SK-N-MC (cell line): ENCODE measurements around the gene CFAP61.
"Not testable (repeated sequence)": the region's sequence is repeated elsewhere in the genome, so short reads cannot be mapped to it uniquely, and the experiment has no call there.

Experiments
- DNase-seq: peaks from one replicate; pipeline ENCODE4 v3.0.0-alpha.2; 2011; ENCODE audit warnings: low read depth, low spot score
- H3K27ac ChIP-seq: fragments of 200-600 bp; sonication (generic); 2 replicates; pipeline ENCODE4 v1.5.1; 2016; ENCODE audit warnings: mixed run types
- H3K36me3 ChIP-seq: fragments of 200-600 bp; sonication (generic); 2 replicates; pipeline ENCODE4 v1.6.1; 2017; ENCODE audit warnings: antibody characterized with exemption, low read length, mixed read lengths; ENCODE audit not compliant: insufficient read depth
- H3K4me3 ChIP-seq: fragments of 200-600 bp; sonication (generic); 2 replicates; pipeline ENCODE4 v1.5.1; 2016
- H3K9ac ChIP-seq: fragments of 200-600 bp; sonication (generic); 2 replicates; pipeline ENCODE4 v1.8.0; 2017; ENCODE audit warnings: mixed run types, mixed read lengths; ENCODE audit not compliant: insufficient read length
- H3K9me3 ChIP-seq: fragments of 200-600 bp; sonication (generic); 2 replicates; pipeline ENCODE4 v1.6.1; 2017; ENCODE audit warnings: low read depth, mild to moderate bottlenecking, antibody characterized with exemption, low read length, moderate library complexity, mixed read lengths
- EZH2 ChIP-seq: fragments of 200-600 bp; sonication (generic); IDR thresholded peaks from one replicate; pipeline ENCODE4 v1.6.1; 2017; ENCODE audit warnings: antibody characterized with exemption
- FOXP2 ChIP-seq: optimal IDR thresholded peaks from 2 replicates; pipeline ENCODE3; 2011; ENCODE audit warnings: mild to moderate bottlenecking, moderate library complexity; ENCODE audit not compliant: insufficient read depth; ENCODE audit errors: extremely low read length, control extremely low read depth
- POLR2AphosphoS5 ChIP-seq: IDR thresholded peaks from 2 replicates; pipeline ENCODE4 v1.6.1; 2012; ENCODE audit warnings: mild to moderate bottlenecking, low read depth, low read length, borderline replicate concordance

The CFAP61 gene

DNA sequence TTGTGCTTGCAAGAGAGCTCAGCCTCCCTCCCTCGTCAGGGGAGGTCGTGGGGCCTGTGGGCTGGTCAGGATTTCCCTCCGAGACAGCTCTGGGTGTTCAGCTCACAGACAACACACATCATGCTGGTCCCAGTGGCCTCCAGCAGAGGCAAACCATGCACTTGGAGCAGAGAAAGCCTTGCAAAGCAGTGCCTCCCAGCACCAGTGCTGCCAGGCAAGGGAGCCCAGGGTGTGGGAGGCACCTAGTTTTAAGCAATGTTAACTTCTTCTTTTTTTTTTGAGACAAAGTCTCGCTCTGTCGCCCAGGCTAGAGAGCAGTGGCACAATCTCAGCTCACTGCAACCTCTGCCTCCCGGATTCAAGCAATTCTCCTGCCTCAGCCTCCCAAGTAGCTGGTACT is 281.5 kb downstream of the CFAP61 start:
- H3K4me3 ChIP-seq: no peak overlapping the region
- TF ChIP-seq EZH2 (no peak), POLR2AphosphoS5 (no peak), FOXP2 (no peak)
- no peaks in the 10 kb centered on the region for H3K36me3 ChIP-seq
- no peaks in the 10 kb centered on the region for H3K9me3 ChIP-seq
- H3K27ac ChIP-seq: no peak overlapping the region
- no peak overlapping the region for H3K9ac ChIP-seq
- DNase-seq: no peak

DNA sequence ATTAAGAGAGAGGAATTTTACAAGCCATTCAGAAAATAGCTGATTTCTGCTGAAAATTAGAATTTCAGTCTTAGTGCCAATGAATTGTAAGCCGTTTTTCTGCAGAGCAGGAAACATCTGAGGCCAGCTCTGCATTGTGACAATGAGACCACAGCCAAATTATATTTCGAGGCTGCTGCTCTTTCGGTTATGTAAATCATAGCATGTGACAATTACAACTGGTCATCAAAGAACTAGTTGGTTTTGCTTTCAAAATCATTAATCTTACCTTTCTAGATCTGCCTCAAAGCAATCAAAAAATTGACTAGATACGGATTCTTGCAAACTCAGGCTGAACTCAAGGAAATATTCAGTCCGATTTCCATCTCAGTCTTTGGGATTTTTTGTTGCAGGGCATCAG is 282.2 kb downstream of the CFAP61 start:
- TF ChIP-seq POLR2AphosphoS5: no peak
- no peak for TF ChIP-seq EZH2
- H3K9ac ChIP-seq: no peak overlapping the region
- no peak for DNase-seq
- no peaks in the 10 kb centered on the region for H3K36me3 ChIP-seq
- no peaks in the 10 kb centered on the region for H3K9me3 ChIP-seq
- no peak overlapping the region for H3K4me3 ChIP-seq
- no peak overlapping the region for H3K27ac ChIP-seq

DNA sequence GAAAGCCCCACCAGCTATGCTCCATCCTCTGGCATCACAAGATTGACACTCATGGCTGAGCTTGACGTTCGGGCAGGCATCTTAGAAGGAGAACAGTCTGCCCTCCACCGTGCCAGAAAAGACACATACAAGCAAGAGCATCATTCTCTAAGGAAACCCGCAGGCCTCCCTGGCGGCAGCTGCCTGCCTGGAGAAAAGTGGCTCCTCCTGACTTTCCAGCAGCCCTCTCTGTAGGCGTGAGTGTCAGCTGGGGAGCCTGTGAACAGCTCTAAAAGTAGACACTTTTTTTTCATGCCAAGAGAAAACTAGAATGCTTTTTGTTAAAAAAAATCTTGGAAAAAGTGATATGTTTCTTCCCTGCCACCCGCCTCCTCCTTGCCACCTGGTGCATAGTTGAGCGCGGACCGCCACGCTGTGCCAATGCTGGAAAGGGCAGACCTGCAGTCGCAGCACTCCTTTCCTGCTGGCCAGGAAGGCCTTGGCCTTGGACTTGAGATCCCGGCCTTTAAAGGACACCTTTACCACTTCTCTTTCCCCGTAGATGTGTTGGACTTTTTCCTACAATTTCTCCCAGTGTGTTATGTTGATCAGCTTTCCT is 285.9 kb downstream of the CFAP61 start:
- TF ChIP-seq POLR2AphosphoS5 (no peak), FOXP2 (no peak), EZH2 (no peak)
- Histone ChIP-seq H3K4me3 (no peak overlapping the region), H3K9me3 (no peaks in the 10 kb centered on the region), H3K27ac (no peak overlapping the region), H3K9ac (no peak overlapping the region), H3K36me3 (no peaks in the 10 kb centered on the region)
- DNase-seq: no peak

DNA sequence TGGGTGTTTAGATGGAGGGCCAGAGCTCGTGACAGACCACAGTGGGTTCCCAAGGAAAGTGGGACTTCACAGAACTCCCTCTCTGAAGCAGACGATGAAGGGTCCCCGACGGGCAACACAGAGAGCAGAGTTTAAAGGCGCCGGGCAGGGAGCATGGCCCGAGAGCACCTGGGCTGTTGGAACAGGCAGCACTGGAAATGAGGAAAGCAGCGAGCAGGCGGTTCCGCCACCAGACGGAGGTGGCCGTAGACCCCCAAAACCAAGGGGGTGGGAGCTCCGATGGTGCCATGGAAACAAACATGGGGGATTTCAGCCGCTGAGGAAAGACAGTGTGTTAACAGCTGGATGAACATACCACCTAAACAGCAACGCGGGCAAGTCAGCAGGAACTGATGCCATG is 288.1 kb downstream of the CFAP61 start:
- no peaks in the 10 kb centered on the region for H3K36me3 ChIP-seq
- no peak overlapping the region for H3K27ac ChIP-seq
- no peak for DNase-seq
- H3K9me3 ChIP-seq: no peaks in the 10 kb centered on the region
- TF ChIP-seq EZH2: no peak
- TF ChIP-seq POLR2AphosphoS5: no peak
- no peak for TF ChIP-seq FOXP2
- H3K4me3 ChIP-seq: no peak overlapping the region
- no peak overlapping the region for H3K9ac ChIP-seq

DNA sequence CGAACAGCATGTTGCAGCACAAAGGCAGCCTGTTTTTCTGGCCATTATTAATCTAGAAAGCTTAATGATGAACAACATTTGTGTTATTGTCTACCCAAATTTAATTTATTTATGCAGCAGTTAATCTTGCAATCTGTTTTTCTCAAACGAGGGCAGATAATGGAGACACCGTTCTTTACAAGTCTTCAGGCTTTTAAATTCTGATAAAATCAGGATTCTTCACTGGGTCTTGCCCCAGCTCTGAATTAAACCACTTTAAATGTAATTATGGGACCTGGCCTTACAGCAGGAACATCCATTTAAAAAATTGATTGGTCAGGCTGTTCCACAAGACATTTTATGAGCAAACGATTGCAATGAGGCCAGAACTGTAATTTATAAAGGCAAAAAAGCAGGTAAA is 289.0 kb downstream of the CFAP61 start:
- Histone ChIP-seq H3K9ac (no peak overlapping the region), H3K9me3 (no peaks in the 10 kb centered on the region), H3K27ac (no peak overlapping the region), H3K4me3 (no peak overlapping the region), H3K36me3 (no peaks in the 10 kb centered on the region)
- TF ChIP-seq POLR2AphosphoS5 (no peak), EZH2 (no peak), FOXP2 (no peak)
- DNase-seq: no peak

DNA sequence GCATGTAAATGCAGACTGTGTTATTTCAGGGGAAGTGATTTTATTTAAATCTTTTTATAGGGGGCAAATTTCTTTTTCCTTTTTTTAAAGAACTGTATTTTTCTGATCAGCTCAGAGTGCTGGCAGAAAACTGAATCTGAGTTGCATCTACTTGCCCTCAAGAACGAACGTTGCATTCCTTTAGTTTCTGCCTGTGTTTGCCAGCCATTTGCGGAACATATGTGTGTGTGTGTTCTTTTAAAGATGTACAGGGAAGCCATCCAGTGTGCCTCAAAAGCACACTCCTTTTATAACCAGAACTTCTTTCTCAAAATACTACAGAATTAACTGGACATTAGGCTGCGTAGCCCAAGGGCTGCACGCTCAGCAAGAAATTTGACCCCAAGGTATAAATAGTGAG is 289.7 kb downstream of the CFAP61 start:
- Histone ChIP-seq H3K27ac (no peak overlapping the region), H3K9ac (no peak overlapping the region), H3K9me3 (no peaks in the 10 kb centered on the region), H3K4me3 (no peak overlapping the region), H3K36me3 (no peaks in the 10 kb centered on the region)
- TF ChIP-seq EZH2 (no peak), FOXP2 (no peak), POLR2AphosphoS5 (no peak)
- no peak for DNase-seq

DNA sequence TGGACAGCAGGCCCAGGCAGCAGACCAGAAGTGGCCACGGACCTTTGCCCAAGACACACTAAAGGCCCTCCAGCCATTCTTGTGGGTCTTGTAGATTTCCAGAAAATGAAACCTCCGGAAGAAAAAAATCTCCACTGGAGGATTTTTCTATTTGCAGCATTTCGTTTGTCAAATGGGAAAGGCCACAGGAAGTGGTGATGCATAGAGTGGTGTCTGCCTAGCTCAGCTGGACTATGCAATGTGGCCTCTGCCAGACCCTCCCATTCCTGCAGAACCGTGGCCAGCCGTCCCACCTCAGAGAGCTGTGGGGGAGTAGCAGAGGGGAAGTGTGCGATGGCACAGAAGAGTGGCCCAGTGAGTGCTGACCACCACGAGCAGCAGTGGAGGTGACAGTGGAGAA is 291.6 kb downstream of the CFAP61 start:
- H3K9ac ChIP-seq: no peak overlapping the region
- TF ChIP-seq EZH2 (no peak), FOXP2 (no peak), POLR2AphosphoS5 (no peak)
- no peak for DNase-seq
- no peaks in the 10 kb centered on the region for H3K36me3 ChIP-seq
- no peak overlapping the region for H3K27ac ChIP-seq
- H3K4me3 ChIP-seq: no peak overlapping the region
- no peaks in the 10 kb centered on the region for H3K9me3 ChIP-seq

DNA sequence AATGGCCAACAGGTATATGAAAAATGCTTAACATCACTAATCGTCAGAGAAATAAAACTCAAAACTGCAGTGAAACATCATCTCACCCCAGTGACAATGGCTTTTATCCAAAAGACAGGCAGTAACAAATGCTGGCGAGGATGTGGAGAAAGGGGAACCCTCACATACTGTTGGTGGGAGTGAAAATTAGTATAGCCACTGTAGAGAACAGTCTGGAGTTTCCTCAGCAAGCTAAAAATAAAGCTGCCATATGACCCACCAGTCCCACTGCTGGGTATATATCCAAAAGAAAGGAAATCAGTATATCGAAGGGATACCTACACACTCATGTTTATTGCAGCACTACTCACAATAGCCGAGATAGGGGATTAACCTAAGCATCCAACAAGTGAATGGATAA is 292.1 kb downstream of the CFAP61 start:
- H3K4me3 ChIP-seq: no peak overlapping the region
- no peak overlapping the region for H3K27ac ChIP-seq
- no peak for DNase-seq
- TF ChIP-seq EZH2: no peak
- no peak for TF ChIP-seq POLR2AphosphoS5
- TF ChIP-seq FOXP2: no peak
- no peak overlapping the region for H3K9ac ChIP-seq
- H3K9me3 ChIP-seq: no peaks in the 10 kb centered on the region
- H3K36me3 ChIP-seq: no peaks in the 10 kb centered on the region

DNA sequence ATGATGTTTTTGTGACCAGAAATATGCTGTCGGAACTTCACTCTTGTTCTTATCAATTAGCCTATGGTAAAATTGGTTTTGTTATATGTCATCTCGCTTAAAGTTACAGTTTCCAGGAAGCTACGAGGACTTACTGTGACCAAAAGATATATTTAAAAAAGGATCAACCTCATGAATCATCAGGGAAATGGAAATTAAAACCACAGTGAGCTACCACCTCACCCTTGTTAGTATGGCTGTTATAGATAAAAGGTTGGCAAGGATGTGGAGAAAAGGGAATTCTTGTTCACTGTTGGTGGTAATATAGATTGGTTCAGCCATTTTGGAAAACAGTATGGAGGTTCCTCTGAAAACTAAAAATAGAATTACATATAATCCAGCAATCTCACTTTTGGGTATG is 301.2 kb downstream of the CFAP61 start:
- H3K4me3 ChIP-seq: no peak overlapping the region
- no peak for DNase-seq
- no peak for TF ChIP-seq EZH2
- TF ChIP-seq POLR2AphosphoS5: no peak
- no peak for TF ChIP-seq FOXP2
- no peaks in the 10 kb centered on the region; the same call in 1 of the 2 replicates for H3K9me3 ChIP-seq
- no peak overlapping the region for H3K27ac ChIP-seq
- H3K9ac ChIP-seq: no peak overlapping the region
- H3K36me3 ChIP-seq: no peaks in the 10 kb centered on the region

DNA sequence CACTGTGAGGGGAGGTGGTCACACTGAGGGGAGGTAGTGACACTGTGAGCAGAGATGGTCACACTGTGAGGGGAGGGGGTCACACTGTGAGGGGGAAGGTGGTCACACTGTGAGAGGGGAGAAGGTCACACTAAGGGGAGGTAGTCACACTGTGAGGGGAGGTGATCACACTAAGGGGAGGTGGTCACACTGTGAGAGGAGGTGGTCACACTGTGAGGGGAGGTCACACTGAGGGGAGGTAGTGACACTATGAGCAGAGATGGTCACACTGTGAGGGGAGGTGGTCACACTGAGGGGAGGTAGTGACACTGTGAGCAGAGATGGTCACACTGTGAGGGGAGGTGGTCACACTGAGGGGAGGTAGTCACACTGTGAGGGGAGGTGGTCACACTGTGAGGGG is 303.2 kb downstream of the CFAP61 start:
- H3K27ac ChIP-seq, H3K9ac ChIP-seq, H3K9me3 ChIP-seq, H3K36me3 ChIP-seq, H3K4me3 ChIP-seq, DNase-seq: not testable (repeated sequence)
